Endothelial cell of umbilical vein (primary cell): ENCODE results near the gene PLA2G2D. TPM values are rescaled to one million over a fixed set of nuclear protein-coding genes. Genes with fewer than 3 reads are reported as not detected.

Experiments used
- BruUV-seq: library from RNA; stranded (reverse); fragments of 400-500 nt; replicated peaks from 2 replicates; lab custom pipeline; 2021; lab: Mats Ljungman, UMichigan
- CTCF ChIA-PET: fragments of 300-600, 350-600 bp; sonication (Branson Sonifier 250); formaldehyde crosslinking; loops from one replicate; lab custom pipeline; 2021; ENCODE audit warnings: antibody characterized with exemption, inconsistent platforms; lab: Charles Lee
- POLR2A ChIA-PET: fragments of 300-600, 350-600 bp; sonication (Branson Sonifier 250); formaldehyde crosslinking; loops from one replicate; lab custom pipeline; 2021; ENCODE audit warnings: antibody characterized with exemption, inconsistent platforms; lab: Charles Lee
- DNase-seq: peaks from one replicate; pipeline ENCODE4 v3.0.0-alpha.2; 2011; ENCODE audit warnings: low read depth, low spot score
- FAIRE-seq: peaks from 2 replicates; lab custom pipeline; 2011; peaks lifted over from hg19 to GRCh38; lab: Jason Lieb, UNC
- H2AFZ ChIP-seq: 2 replicates; pipeline ENCODE4 v1.6.0; 2012; ENCODE audit warnings: low read depth, low read length, control low read depth, inconsistent platforms
- H3K27ac ChIP-seq: 2 replicates; pipeline ENCODE4 v1.5.1; 2011; ENCODE audit warnings: low read depth, mild to moderate bottlenecking, control low read depth, low read length, moderate library complexity; ENCODE audit not compliant: insufficient read depth
- H3K27me3 ChIP-seq, 2 experiments: 2 replicates each; pipeline versions ENCODE4 v1.6.0 to v1.6.1; 2011; ENCODE audit warnings: low read length in 2 of 2, mixed read lengths in 1 of 2; ENCODE audit not compliant: control insufficient read depth in 2 of 2, insufficient read depth in 2 of 2
- H3K36me3 ChIP-seq, 2 experiments: 2 replicates in 1 of 2; 3 replicates in 1 of 2; pipeline ENCODE4 v1.5.1; 2011; ENCODE audit warnings: low read length in 2 of 2, mild to moderate bottlenecking in 1 of 2, moderate library complexity in 1 of 2; ENCODE audit not compliant: control insufficient read depth in 2 of 2, insufficient read depth in 2 of 2; ENCODE audit errors: extremely low read depth in 1 of 2
- H3K4me1 ChIP-seq: 3 replicates; pipeline ENCODE4 v1.5.1; 2011; ENCODE audit warnings: mild to moderate bottlenecking, low read length; ENCODE audit not compliant: control insufficient read depth, insufficient read depth; ENCODE audit errors: extremely low read depth
- H3K4me2 ChIP-seq: 2 replicates; pipeline ENCODE4 v1.6.1; 2011; ENCODE audit warnings: low read length, control low read depth, mixed read lengths; ENCODE audit not compliant: insufficient read depth
- H3K4me3 ChIP-seq, 3 experiments: fragments of 200-600 bp in 1 of 3; sonication (generic), shearing (Covaris generic) in 1 of 3; replicated peaks in 1 of 3; 2 replicates each; pipeline ENCODE4 v1.5.1; 2011 to 2016; ENCODE audit warnings: control low read depth in 3 of 3, low read length in 3 of 3, mild to moderate bottlenecking in 2 of 3, inconsistent platforms in 1 of 3, low read depth in 1 of 3, moderate library complexity in 1 of 3; ENCODE audit not compliant: insufficient read depth in 1 of 3
- H3K79me2 ChIP-seq: 2 replicates; pipeline ENCODE4 v1.6.0; 2012; ENCODE audit warnings: low read length, inconsistent platforms; ENCODE audit not compliant: control insufficient read depth, insufficient read depth
- H3K9ac ChIP-seq: replicated peaks from 2 replicates; pipeline ENCODE3; 2011; ENCODE audit warnings: low read length, control low read depth; ENCODE audit not compliant: insufficient read depth; ENCODE audit errors: extremely low read depth
- H3K9me1 ChIP-seq: replicated peaks from 3 replicates; pipeline ENCODE4 v1.6.0; 2011; ENCODE audit warnings: mild to moderate bottlenecking, low read length; ENCODE audit not compliant: control insufficient read depth, insufficient read depth; ENCODE audit errors: extremely low read depth
- H3K9me3 ChIP-seq: replicated peaks from 2 replicates; pipeline ENCODE4 v1.5.1; 2012; ENCODE audit warnings: low read length, inconsistent platforms; ENCODE audit not compliant: control insufficient read depth, insufficient read depth
- H4K20me1 ChIP-seq: replicated peaks from 2 replicates; pipeline ENCODE3; 2011; ENCODE audit warnings: mild to moderate bottlenecking, low read length; ENCODE audit not compliant: control insufficient read depth, insufficient read depth; ENCODE audit errors: extremely low read depth
- EZH2 ChIP-seq: IDR thresholded peaks from 2 replicates; pipeline ENCODE4 v1.6.1; 2012; ENCODE audit warnings: borderline replicate concordance, low read depth, mild to moderate bottlenecking, moderate library complexity, low read length, inconsistent platforms; ENCODE audit not compliant: severe bottlenecking
- FOS ChIP-seq: IDR thresholded peaks from 2 replicates; pipeline ENCODE4 v1.6.1; 2011; ENCODE audit warnings: mild to moderate bottlenecking, low read length, moderate library complexity, borderline replicate concordance; ENCODE audit not compliant: insufficient read depth
- GATA2 ChIP-seq: IDR thresholded peaks from 2 replicates; pipeline ENCODE4 v1.7.0; 2011; ENCODE audit warnings: low read depth, mild to moderate bottlenecking, moderate library complexity, mixed read lengths, low read length; ENCODE audit not compliant: insufficient read length, insufficient read depth
- JUN ChIP-seq: IDR thresholded peaks from 2 replicates; pipeline ENCODE4 v1.6.1; 2011; ENCODE audit warnings: borderline replicate concordance, low read depth; ENCODE audit not compliant: insufficient read length, insufficient read depth
- MYC ChIP-seq: IDR thresholded peaks from one replicate; pipeline ENCODE4 v1.6.1; 2011; ENCODE audit warnings: mild to moderate bottlenecking, low read depth, low read length
- POLR2A ChIP-seq: IDR thresholded peaks from 2 replicates; pipeline ENCODE4 v1.6.1; 2012; ENCODE audit warnings: low read depth, mild to moderate bottlenecking, control low read depth, low read length
- POLR2AphosphoS5 ChIP-seq: IDR thresholded peaks from 2 replicates; pipeline ENCODE4 v1.6.1; 2012; ENCODE audit warnings: low read depth, mild to moderate bottlenecking, control low read depth, low read length, moderate library complexity; ENCODE audit not compliant: insufficient read depth
- dilution Hi-C: fragments of 300-500 bp; cut with MboI; formaldehyde crosslinking; loops from one replicate; pipeline ENCODE4 v1.15.0; 2019; ENCODE audit warnings: low sequenced_read_pairs; ENCODE audit not compliant: extremely low pct_ligation_motif_present
- intact Hi-C: fragments of 100-400 bp; cut with micrococcal nuclease; formaldehyde crosslinking; loops from one replicate; pipeline ENCODE4 v1.10.0; 2022
- polyA plus RNA-seq, 4 experiments: library from polyadenylated mRNA; depleted of rRNA in 3 of 4; stranded (reverse) in 3 of 4; unstranded in 1 of 4; fragments of >200 nt; gene quantifications; 2 replicates each; pipeline versions ENCODE4 v1.2.1 to v1.2.3, GENCODE V29; 2011 to 2012; ENCODE audit warnings: missing spikeins in 1 of 4
- total RNA-seq: library from RNA; stranded (reverse); gene quantifications from 2 replicates; pipeline ENCODE4 v1.2.3, GENCODE V29; 2021
- TF ChIP-seq, protein P1 (sequence below), 2 donors: IDR thresholded peaks; 1 replicate in 1 of 2; 2 replicates in 1 of 2; pipeline ENCODE4 v1.5.1; 2011; ENCODE audit warnings: low read length in 2 of 2, mild to moderate bottlenecking in 2 of 2, moderate library complexity in 2 of 2, control low read depth in 1 of 2, inconsistent platforms in 1 of 2, low read depth in 1 of 2; ENCODE audit not compliant: insufficient read depth in 1 of 2; ENCODE audit errors: extremely low read depth in 1 of 2
- TF ChIP-seq, protein P2 (sequence below): IDR thresholded peaks from 2 replicates; pipeline ENCODE4 v1.6.1; 2011; ENCODE audit not compliant: insufficient read depth, insufficient read length

The PLA2G2D gene
- total and polyA plus RNA-seq, 2 donors (not counting 3 experiments of a cell fraction or from before 2014, with no cell fraction given) = not detected

DNA sequence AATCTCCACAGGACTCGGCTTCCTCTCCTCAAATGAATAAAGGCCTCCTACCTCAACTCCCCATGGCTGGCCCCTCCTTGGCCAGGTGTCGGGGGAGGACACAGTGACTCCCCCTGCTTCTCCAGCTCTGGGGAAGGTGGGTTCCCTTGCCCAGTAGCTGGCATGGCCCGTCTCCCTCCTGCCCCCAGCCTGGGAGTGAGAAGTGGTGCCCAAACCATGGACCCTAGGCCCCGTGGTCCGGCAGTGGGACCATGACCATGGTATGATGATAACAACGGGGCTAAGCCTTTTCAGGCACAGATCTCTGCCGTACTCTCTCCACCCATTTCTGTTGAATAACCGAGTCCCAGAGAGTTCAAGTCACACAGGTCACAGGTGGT is 31.0 kb upstream of the PLA2G2D start:
- Histone ChIP-seq H3K27ac (no peak overlapping the region), H4K20me1 (no peaks in the 10 kb centered on the region), H3K4me1 (peaks cover 4% of the 10 kb centered on the region), H3K9me1 (no peaks in the 10 kb centered on the region), H3K36me3 (no peaks in the 10 kb centered on the region), H3K4me2 (no peak overlapping the region), H3K9me3 (no peaks in the 10 kb centered on the region), H3K79me2 (no peaks in the 10 kb centered on the region), H3K4me3 (no peak overlapping the region), H2AFZ (no peak overlapping the region), H3K9ac (no peak overlapping the region), H3K27me3 (no peaks in the 10 kb centered on the region)
- no peak for FAIRE-seq
- intact Hi-C loops = no loop called here
- ChIA-PET POLR2A (no interaction called here), CTCF (interaction anchor here (0.9 to 6.7 kb wide), 6 partner anchors 48 to 389 kb away, joined by 3 to 76 read pairs (median 34); partner anchors contain the start of gene OTUD3)
- DNase-seq = no peak
- TF ChIP-seq, protein P1, sequence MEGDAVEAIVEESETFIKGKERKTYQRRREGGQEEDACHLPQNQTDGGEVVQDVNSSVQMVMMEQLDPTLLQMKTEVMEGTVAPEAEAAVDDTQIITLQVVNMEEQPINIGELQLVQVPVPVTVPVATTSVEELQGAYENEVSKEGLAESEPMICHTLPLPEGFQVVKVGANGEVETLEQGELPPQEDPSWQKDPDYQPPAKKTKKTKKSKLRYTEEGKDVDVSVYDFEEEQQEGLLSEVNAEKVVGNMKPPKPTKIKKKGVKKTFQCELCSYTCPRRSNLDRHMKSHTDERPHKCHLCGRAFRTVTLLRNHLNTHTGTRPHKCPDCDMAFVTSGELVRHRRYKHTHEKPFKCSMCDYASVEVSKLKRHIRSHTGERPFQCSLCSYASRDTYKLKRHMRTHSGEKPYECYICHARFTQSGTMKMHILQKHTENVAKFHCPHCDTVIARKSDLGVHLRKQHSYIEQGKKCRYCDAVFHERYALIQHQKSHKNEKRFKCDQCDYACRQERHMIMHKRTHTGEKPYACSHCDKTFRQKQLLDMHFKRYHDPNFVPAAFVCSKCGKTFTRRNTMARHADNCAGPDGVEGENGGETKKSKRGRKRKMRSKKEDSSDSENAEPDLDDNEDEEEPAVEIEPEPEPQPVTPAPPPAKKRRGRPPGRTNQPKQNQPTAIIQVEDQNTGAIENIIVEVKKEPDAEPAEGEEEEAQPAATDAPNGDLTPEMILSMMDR (IDR thresholded peaks at IDR 0.05; ENCODE audit: extremely low read depth in 1 of 2, insufficient read depth in 1 of 2, low read depth in 1 of 2, low read length in 2 of 2) = no peak
- TF ChIP-seq POLR2AphosphoS5 (no peak), MYC (no peak), GATA2 (no peak), FOS (no peak), POLR2A (no peak), EZH2 (no peak), JUN (no peak)
- TF ChIP-seq, protein P2, sequence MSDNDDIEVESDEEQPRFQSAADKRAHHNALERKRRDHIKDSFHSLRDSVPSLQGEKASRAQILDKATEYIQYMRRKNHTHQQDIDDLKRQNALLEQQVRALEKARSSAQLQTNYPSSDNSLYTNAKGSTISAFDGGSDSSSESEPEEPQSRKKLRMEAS = no peak
- no TSS peak for BruUV-seq
- dilution Hi-C loops = no loop called here
